DND-41 (cell line): ENCODE data around the gene GPR83.

Experiments used
- EZH2 ChIP-seq: IDR thresholded peaks from 3 replicates; pipeline ENCODE4 v1.6.1; 2012; ENCODE audit warnings: borderline replicate concordance, low read depth, mild to moderate bottlenecking, moderate library complexity, low read length, inconsistent platforms; ENCODE audit not compliant: severe bottlenecking
- TF ChIP-seq, protein P1 (sequence below): IDR thresholded peaks from 2 replicates; pipeline ENCODE4 v1.5.1; 2012; ENCODE audit warnings: borderline replicate concordance, low read length, moderate library complexity, mild to moderate bottlenecking; ENCODE audit not compliant: poor library complexity, severe bottlenecking; ENCODE audit errors: extremely low read depth

DNA sequence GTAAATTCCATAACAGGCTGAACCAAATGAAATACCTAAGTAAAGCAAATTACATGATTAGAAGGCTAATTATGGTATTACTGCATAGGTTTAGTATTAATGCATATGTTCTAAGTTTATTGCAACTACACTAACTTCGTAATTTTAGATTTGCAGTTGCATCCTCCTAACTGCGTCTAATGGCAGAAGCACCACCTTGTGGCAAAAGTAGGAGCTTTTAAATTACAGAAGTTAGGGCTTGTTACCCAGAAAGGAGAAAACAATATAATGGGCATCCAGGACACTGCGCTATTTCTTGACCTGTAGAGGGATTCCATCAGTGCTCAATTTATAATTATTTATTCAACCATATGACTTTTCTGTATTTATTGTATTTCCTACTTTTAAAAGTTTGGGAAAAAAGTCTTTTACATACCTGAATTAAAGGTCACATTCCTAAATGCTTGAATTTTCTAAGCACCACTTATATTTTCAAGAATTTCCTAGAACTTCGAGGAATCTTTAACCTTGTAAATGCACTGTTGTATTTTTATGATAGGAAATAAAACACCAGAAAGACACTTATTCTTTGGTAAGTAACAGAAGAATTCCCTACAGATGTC lies 16.3 kb upstream of the GPR83 start:
- TF ChIP-seq, protein P1, sequence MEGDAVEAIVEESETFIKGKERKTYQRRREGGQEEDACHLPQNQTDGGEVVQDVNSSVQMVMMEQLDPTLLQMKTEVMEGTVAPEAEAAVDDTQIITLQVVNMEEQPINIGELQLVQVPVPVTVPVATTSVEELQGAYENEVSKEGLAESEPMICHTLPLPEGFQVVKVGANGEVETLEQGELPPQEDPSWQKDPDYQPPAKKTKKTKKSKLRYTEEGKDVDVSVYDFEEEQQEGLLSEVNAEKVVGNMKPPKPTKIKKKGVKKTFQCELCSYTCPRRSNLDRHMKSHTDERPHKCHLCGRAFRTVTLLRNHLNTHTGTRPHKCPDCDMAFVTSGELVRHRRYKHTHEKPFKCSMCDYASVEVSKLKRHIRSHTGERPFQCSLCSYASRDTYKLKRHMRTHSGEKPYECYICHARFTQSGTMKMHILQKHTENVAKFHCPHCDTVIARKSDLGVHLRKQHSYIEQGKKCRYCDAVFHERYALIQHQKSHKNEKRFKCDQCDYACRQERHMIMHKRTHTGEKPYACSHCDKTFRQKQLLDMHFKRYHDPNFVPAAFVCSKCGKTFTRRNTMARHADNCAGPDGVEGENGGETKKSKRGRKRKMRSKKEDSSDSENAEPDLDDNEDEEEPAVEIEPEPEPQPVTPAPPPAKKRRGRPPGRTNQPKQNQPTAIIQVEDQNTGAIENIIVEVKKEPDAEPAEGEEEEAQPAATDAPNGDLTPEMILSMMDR = peak; percentile 56
- no peak for TF ChIP-seq EZH2
